ENCODE data around the gene NKAPL.
"Not testable (repeated sequence)": the region's sequence is repeated elsewhere in the genome, so short reads cannot be mapped to it uniquely, and the experiment has no call there.

Gene NKAPL

DNA sequence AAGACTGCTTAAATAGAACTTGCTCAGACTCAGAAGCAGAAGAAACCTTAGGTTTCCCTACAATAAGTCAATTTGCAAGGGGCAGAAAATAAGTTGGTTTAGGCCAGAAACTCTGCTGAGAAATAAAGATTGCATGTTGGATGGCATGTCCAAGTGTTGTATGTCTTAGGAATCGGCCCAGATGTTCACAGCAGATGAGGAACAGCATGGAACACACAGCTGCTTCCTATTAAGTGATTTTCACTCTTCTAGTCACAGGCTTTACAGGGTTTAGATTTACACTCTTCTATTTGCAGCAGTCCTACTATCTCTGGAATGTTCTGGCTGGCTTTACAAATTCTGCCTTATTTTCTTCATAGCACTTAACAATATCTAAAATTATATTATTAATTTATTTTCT is 10.2 kb upstream of the NKAPL start:
- DNase-seq = no peak

DNA sequence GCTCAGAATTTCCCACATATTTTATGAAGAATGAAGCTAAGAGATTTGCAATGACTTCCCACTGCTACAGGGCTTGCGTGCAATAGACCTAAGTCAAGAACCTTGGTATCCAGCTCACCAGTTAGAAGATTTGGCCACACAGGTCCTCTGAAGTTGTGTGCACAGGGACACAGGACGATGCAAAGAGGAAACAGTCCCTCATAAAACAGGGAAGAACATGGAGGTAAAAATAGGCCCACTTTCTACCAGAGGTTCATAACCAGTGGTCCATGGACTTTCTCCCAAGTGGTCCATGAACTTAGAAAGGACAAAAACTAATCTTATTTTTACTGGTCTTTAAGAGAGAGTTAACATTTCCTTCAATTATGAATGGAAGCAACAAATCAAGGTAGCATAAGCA is 8.3 kb upstream of the NKAPL start:
- no peak for DNase-seq

DNA sequence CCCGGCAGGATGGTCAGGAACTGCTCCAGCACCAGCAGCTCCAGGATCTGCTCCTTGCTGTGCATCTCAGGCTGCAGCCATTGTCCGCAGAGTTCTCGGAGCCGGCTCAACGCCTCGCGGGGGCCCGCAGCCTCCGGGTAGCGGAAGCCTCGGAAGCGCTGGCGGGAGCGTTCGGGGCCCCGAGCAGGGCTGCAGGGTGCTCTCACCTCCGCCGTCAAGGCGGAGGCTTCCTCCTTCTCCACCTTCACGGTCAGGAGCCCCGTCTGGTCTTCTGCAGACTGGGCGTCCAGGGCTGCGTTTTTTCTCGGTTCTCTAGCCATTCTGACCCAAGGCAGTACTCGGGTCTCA is 7.5 kb upstream of the NKAPL start:
- no peak for DNase-seq

DNA sequence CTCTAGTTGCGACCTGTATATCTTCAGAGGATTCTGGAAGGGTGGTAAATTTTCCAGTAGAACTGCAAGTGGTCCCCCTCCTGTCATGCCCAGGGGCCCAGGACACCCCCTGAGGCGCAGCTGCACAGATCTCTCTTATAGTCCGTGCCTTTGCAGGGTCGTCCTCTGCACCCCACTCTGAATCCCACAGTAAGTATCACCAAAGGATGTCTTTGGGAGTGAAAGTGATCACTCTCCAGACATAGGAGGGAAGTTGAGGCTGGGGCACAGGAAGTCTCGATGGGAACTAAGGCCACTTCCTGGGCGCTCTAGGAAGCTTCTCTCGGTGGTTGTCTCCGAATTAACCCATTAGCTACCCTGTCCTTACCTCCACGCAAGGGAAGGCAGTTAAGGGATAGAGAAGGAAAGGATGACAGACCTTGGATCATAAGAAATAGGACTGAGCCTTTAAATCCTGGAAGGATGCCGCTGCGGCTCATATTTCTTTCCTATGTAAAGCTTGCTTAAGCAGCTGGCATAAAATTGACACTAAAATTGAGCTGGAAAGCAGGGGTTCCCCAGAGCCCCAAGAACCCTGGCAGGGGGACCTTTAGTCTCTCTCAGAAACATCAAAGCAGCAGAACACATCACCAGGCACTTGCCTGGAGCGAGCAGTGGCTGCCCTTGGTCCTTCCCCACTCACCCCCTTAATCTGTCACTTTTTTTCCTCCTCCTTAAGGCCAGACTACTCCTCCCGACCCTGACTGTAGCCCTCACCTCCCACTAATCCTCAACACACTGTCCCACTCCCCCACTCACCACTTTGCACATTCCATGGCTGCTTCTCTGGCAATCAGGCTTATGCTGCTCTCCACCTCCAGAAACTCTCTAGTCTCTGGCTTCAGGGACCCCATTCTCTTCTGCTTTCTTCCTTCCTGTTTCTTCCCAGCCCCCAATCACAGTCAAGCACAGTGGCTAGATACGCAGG is 6.8 kb upstream of the NKAPL start, which contains the start of gene ZKSCAN4:
TSS of gene ZKSCAN4 (minus strand) at position 261 of the 967 bp plus-strand sequence. CDS start 289 bp downstream, outside the sequence.
- peak; percentile 74 for DNase-seq

DNA sequence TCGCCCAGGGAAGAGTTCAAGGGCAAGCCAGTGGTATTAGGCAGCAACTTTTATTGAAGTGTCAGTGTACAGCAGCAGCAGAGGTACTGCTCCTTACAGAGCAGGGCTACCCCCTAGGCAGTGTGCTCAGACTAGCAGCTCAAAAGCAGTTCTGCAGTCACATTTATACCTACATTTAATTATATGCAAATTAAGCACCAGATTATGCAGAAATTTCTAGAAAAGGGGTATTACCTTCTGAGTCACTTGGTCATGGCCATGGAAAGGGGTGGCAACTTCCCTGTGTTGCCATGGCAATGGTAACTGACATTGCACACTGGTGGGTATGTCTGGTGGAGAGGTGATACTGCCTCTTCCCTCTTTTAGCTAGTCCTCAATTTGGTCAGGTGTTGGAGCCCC is 5.0 kb upstream of the NKAPL start:
- DNase-seq = no peak

DNA sequence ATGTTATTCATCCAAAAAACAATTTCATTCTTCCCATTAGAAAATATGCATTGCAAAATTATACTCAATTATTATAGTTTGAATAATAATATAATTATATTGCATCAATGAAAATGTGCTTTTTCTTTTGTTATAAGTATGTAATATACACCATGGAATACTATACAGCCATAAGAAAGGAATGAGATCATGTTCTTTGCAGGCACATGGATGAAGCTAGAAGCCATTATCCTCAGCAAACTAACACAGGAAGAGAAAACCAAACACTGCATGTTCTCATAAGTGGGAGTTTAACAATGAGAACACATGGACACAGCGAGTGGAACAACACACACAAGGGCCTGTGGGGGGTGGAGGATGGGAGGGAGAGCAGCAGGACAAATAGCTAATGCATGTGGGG is 2.1 kb upstream of the NKAPL start:
- DNase-seq = no peak

DNA sequence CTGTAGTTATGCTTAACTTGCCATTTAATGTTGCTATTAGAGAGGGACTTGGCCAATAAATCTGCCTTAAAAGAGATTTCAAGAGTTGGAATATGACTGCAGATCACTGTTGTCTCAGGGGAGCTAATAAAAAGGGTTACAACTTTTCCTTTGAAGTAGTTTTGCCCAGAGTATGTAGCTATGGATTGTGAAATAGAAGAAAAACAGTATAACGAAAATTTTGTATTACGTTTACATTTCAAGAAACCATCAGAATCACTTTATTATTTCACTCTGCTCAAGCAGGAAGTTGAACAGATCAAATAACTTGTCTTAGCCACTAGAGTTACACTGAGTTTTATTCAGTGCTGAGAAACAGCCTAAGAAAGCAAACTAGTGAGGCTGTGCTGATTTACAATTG is 4.8 kb downstream of the NKAPL start:
- DNase-seq = no peak

DNA sequence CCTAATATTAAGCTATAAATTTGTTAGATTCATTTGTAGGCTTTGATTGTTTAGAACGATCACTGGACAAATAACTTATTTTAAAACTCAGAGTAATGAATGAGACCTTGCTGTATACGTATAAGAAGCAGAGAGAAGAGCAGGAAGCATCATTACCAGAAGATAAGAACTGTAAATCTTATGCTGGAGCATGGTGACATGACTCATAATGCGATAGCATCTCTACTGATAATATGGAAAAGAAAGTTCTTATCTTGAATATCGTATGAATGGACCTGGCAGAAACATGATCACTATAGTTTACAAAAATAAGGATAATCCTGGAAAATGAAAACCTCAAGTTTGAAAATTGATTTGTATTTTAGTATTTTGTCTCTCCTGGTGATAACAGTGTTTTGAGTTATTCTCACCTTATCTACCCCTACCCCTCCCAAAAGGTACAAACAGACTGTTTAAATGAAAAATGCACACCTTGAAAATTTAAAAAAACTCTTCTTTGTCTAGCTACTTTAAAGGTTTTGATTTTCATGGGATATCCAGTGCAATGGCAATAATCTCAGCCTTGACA is 5.8 kb downstream of the NKAPL start:
- no peak for DNase-seq

DNA sequence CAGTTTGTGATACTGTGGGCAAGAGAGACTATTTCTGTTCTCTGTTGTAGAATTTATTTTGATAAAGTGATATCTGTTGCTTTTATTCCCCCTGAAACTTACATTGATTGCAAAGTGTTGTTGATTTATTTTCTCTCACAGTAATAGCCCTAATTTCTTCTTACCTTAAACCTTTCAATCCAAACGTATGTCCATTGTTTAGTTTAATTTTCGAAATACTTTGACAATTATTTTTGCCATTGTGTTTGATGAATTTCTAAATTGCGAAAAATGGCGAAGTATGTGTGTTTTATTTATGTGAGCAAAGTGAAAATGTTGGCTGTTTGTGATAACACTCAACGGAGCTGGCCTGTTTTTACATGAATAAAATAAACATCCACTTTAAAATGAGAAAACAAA is 7.5 kb downstream of the NKAPL start:
- no peak for DNase-seq

DNA sequence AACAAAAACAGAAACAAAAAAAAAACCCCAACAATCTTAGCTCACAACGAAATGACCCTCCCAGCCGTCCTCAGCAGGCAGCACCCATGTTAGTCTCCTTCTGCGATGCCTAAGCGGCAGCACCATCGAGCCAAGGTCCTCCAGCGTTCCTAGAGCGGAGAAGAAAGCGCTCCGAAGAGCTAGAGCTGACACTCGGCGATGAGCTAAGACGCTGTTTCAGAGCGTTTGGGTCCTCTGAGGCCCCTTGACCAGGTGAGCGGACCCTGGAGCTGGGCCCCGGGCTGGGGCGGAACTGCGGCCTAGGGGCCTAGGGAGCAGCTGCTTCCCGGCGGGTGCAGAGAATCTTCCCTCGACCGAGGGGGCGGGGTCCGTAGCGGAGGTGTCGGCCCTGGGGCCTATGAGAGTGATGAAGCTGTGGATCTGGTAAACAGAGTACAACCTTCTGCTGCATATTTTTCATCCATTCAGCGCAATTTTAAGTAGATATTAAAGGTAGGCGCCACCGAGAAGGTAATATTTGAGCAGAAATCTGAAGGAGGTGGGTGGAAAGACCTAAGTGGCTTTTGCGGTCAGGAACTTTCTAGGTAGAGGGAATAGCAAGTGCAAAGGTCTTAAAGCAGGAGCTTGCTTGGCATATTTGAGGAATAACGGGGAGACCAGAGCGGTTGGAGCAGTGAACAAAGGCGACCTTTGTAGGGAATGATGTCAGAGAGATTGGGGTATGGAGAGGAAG is 8.0 kb downstream of the NKAPL start, which contains the start of gene ZSCAN26:
TSS of gene ZSCAN26 (plus strand) at position 182 of the 733 bp plus-strand sequence. CDS start 4,777 bp downstream, outside the sequence.
- peak; percentile 79 for DNase-seq

DNA sequence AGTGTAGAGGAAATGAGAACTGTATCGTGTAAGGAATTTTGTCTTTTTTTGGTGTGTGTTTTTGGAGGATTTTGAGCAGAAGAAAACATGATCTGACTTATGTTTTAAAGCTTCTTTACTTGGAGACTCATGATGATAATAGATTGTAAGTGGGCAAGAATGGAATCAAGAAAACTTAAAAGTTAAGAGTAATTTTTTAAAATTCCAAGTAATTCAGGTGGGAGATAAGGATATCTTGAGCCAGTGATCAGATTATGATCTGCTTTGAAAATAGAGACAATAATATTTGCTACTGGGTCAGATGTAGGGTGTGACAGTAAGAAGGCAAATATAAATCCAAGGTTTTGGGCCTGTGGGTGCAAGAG is 8.6 kb downstream of the NKAPL start:
- DNase-seq = no peak

DNA sequence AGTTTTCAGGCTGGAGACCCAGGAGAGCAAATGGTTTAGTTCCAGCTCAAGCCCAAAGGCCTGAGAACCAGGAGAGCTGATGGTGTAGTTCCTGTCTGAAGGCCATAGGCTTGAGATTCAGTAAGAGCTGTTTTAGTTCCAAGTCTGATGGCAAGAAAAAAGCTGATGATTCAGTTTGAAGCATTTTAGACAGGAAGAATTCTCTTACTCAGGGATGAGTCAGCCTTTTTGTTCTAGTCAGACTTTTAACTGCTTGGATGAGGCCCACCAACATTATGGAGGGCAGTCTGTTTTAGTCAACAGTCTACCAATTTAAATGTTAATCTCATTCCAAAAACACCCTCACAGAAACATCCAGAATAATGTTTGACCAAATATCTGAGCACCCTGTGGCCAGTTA is 10.4 kb downstream of the NKAPL start:
- DNase-seq = no peak

DNA sequence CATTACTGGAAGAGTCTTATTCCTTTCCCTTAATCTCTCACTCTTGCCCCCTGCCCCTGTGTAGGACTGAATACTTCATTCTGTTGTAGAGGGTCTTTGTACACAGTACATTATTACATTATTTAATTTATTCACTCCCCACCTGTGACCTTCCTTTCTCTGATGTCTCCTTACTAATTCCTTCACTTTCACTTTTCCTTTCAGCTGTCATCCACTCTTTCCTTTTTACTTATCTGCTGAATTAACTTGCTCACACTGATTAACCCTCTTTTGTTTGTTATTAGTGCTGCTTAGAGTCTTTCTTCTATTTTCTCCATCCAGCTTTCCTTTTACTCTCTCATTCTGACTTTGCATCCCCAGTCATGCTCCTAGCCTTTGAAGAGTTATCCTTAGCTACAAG is 15.8 kb downstream of the NKAPL start:
- DNase-seq = no peak

DNA sequence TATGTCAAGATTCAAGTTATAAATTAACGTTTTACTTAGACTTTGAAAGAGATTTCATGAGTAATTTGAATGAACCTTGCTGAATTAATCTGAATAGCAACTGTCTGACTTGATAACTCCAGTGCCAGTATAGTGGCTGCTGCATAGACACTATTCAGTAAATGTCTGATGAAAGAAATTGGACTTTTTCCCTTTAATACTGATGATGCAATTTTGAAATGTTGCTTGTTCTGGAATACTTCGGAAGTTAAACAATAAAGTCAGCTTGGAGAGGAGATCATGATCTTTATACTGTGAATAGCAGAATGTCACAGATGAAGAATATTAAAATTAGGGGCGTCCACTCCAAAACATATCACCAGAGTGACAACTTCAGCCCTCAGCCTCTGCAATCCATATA is 18.6 kb downstream of the NKAPL start:
- no peak for DNase-seq

DNA sequence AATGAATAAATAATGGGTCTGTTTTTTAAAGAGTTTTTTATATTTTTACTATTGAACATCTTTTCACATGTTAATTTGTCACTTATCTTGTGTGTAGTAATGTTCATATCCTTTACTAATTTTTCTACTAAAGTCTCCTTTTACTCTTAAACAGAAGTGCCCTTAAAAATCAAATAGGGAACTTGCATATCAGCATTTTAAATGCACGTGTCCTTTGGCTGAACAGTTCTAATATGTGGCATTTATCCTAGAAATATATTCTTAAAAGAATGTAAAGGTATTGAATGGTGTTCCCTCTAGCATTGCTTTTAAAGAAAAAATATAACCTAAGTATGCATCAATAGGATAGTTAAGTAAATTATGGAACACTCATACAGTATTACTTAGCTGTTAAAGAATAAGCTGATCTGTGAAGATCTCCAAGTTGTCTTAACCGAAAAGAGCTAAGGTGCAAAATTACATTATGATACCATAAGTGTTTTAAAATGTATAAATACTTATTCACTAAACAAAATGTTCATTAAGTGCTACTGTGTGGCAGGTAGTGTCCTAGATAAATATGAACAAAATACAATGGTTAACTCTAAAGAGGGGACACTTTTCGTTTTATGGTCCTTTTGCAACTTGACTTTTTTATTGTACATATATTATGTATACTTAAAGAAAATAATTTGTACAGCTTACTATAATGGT is 21.6 kb downstream of the NKAPL start:
- no peak for DNase-seq

DNA sequence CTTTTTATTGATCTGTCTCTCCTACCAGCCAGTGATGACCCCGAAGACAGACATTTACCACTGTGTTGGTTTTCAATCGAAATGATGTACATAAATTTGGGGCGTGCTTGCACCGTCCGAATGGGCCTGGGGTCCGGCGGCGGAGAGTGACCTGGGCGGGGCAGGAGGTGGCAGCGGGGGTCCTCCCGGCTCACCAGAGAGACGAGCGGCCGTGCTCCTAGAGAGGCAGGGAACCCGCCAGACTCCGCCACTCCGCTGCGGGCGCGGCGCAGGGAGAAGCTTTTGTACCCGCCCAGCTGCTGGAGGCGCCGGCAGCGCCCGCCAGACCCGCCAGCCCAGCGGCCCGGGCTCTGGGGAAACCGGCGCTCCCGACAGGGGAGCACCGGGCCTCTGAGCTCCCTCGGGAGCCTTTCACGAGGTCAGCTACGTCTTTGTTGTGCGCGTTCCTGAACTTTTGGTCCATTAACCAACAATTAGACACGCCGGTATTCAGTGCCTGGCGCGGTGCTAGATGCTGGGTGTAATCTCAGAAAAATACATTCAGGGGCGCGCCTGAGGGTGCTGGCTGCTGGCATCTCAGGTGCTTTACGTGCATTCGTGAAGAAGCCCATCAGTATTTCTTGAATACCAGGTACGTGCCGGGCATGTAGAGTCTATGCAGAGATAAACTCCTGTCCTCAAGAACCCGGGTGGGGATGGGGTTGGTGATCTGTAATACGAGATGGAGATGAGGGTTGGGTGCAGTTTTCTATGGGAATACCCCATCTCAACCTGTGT is 22.4 kb downstream of the NKAPL start, which contains the start of gene PGBD1:
TSS of gene PGBD1 (plus strand) at position 285 of the 777 bp plus-strand sequence. CDS start 2,242 bp downstream, outside the sequence.
- peak; percentile 47 for DNase-seq

DNA sequence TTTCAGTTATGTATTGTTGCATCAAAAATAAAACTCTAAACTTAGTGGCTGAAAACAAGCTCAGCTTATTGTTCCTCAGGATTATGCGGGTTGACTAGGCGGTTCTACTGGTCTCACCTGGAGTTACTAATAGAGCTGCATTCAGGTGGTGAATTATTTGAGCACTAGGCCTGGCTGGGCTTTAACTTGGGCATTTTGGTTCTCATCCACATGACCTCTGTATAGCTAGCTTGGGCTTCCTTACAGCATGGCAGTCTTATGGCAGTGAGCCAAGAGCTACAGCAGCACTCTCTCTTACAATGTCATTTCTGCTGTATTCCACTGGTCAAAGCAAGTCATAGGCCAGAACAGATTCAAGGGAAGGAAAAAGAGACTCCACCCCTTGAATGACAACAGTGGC is 23.8 kb downstream of the NKAPL start:
- no peak for DNase-seq

DNA sequence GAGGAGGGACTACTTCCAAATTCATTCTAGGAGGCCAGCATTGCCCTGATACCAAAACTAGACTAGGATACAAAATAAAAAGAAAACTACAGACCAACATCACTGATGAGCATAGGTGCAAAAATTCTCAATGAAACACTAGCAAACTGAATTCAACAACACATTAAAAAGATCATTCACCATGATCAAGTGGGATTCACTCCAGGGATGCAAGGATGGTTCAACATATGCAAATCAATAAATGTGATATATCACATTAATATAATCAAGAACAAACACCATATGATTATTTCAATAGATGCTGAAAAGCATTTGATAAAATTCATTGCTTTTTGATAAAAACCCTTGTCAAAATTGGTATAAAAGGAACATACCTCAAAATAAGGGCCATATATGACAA is 32.5 kb downstream of the NKAPL start:
- DNase-seq = no peak

DNA sequence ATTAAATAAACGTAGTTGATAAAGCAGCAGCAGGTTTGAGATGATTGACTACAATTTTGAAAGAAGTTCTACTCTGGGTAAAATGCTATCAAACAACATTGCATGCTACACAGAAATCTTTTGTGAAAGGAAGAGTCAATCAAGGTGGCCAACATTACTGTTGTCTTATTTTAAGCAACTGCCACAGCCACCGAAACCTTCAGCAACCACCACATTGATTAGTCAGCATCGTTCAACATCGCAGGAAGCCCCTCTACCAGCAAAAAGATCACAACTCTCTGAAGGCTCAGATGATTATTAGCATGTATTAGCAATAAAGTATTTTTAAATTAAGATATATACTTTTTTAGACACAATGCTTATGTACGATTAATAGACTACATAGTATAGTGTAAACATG is 36.2 kb downstream of the NKAPL start:
- no peak for DNase-seq

DNA sequence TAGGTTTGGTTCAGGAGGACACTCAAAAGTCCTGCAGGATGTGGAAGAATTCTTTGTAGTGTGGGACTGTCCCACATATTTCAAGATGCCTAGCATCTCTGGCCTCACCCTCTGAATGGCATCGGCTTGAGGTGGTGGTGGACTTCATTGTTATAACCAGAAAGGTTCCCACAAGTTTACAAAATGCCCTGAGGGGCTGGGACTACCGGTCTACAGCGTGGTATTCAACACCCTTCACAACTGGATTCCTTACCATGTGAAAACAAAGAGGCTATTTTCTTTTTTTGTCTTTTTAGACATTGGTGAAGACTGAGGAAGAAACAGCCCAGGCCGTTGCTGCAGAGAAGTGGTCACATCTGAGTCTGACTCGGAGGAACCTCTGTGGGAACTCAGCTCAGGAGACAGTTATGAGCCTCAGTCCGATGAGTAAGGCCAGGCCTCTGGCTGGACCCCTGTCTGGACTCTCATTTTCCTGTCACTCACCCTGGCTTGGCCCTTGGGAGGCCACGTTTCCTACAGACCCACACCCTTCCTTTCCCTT is 37.5 kb downstream of the NKAPL start:
- no peak for DNase-seq

DNA sequence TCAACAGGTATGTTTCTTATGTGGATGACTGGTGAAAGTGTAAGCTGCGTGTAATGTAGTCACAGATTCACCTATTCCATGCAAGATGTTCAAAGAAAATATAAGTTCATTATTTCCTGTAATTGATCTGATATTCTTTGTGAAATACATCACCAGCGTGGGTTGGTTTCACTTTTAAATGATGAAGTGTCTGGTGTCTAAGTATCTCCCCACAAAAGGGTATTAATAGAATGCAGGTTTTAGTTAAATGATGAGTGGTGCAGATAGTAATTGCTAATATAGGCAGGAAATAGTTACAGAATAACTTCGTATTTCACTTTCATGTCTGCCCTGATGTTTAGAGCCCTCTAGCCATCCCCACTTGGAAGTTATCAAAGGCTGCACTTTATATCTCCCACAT is 44.5 kb downstream of the NKAPL start:
- DNase-seq = no peak

DNA sequence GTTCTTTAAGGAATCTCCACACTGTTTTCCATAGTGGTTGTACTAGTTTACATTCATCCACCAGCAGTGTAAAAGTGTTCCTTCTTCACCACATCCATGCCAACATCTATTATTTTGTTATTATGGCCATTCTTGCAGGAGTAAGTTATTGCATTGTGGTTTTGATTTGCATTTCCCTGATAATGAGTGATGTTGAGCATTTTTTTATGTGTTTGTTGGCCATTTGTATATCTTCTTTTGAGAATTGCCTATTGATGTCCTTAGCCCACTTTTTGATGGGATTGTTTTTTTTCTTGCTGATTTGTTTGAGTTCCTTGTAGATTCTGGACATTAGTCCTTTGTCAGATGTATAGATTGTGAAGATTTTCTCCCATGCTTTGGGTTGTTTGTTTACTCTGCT is 47.3 kb downstream of the NKAPL start:
- not testable (repeated sequence) for DNase-seq

Data from DMS153 (cell line).